ENCODE measurements around the gene MPO.
A peak's percentile ranks its signal among the peaks of the same experiment; 100 is the strongest.

Gene MPO

GRCh38 chr17:58325289-58325726 lies 44.6 kb upstream of the MPO start:
- Histone ChIP-seq H3K27ac (ENCODE audit: low read depth, low read length) (no peak overlapping the region), H3K27me3 (ENCODE audit: control insufficient read depth in 1 of 2, insufficient read depth in 2 of 2, low read length in 2 of 2) (peaks cover 4 to 5% of the 10 kb centered on the region in 2 donors), H3K4me1 (ENCODE audit: control insufficient read depth in 1 of 2, insufficient read depth in 2 of 2, low read length in 2 of 2) (peaks cover 6 to 25% of the 10 kb centered on the region in 2 donors), H3K9me3 (ENCODE audit: control insufficient read depth in 1 of 2, low read length in 2 of 2) (no peaks in the 10 kb centered on the region), H3K36me3 (ENCODE audit: control insufficient read depth in 1 of 2, insufficient read depth in 2 of 2, low read length in 2 of 2) (no peaks in the 10 kb centered on the region), H3K4me3 (ENCODE audit: low read depth in 1 of 2, low read length in 2 of 2) (peak overlapping the region in 1 of 2 donors; percentile 74), H3K9ac (ENCODE audit: low read depth in 1 of 2, low read length in 2 of 2) (peak overlapping the region in 1 of 2 donors; percentile 57)

- Histone ChIP-seq H3K27ac (ENCODE audit: low read depth, low read length) (no peak overlapping the region), H3K4me3 (ENCODE audit: low read depth in 1 of 2, low read length in 2 of 2) (peak overlapping the region; percentile 71 to 74), H3K4me1 (ENCODE audit: control insufficient read depth in 1 of 2, insufficient read depth in 2 of 2, low read length in 2 of 2) (peaks cover 6 to 25% of the 10 kb centered on the region in 2 donors), H3K36me3 (ENCODE audit: control insufficient read depth in 1 of 2, insufficient read depth in 2 of 2, low read length in 2 of 2) (no peaks in the 10 kb centered on the region), H3K9me3 (ENCODE audit: control insufficient read depth in 1 of 2, low read length in 2 of 2) (no peaks in the 10 kb centered on the region), H3K27me3 (ENCODE audit: control insufficient read depth in 1 of 2, insufficient read depth in 2 of 2, low read length in 2 of 2) (peaks cover 4 to 5% of the 10 kb centered on the region in 2 donors), H3K9ac (ENCODE audit: low read depth in 1 of 2, low read length in 2 of 2) (peak overlapping the region; percentile 37 to 57)
These were observed 43.9 kb upstream of the MPO start for GRCh38 chr17:58324409-58325288.

- no peaks in the 10 kb centered on the region for H3K9me3 ChIP-seq (ENCODE audit: control insufficient read depth in 1 of 2, low read length in 2 of 2)
- H3K4me3 ChIP-seq (ENCODE audit: low read depth in 1 of 2, low read length in 2 of 2) = peak overlapping the region; percentile 71 to 74
- H3K27me3 ChIP-seq (ENCODE audit: control insufficient read depth in 1 of 2, insufficient read depth in 2 of 2, low read length in 2 of 2) = peaks cover 4 to 5% of the 10 kb centered on the region in 2 donors
- peak overlapping the region in 1 of 2 donors; percentile 37 for H3K9ac ChIP-seq (ENCODE audit: low read depth in 1 of 2, low read length in 2 of 2)
- H3K36me3 ChIP-seq (ENCODE audit: control insufficient read depth in 1 of 2, insufficient read depth in 2 of 2, low read length in 2 of 2) = no peaks in the 10 kb centered on the region
- no peak overlapping the region for H3K27ac ChIP-seq (ENCODE audit: low read depth, low read length)
- peaks cover 6 to 22% of the 10 kb centered on the region in 2 donors for H3K4me1 ChIP-seq (ENCODE audit: control insufficient read depth in 1 of 2, insufficient read depth in 2 of 2, low read length in 2 of 2)
These were observed 43.3 kb upstream of the MPO start for GRCh38 chr17:58324056-58324408.

GRCh38 chr17:58323366-58324055 lies 42.8 kb upstream of the MPO start:
- Histone ChIP-seq H3K4me1 (ENCODE audit: control insufficient read depth in 1 of 2, insufficient read depth in 2 of 2, low read length in 2 of 2) (peaks cover 6 to 21% of the 10 kb centered on the region in 2 donors), H3K9me3 (ENCODE audit: control insufficient read depth in 1 of 2, low read length in 2 of 2) (no peaks in the 10 kb centered on the region), H3K36me3 (ENCODE audit: control insufficient read depth in 1 of 2, insufficient read depth in 2 of 2, low read length in 2 of 2) (no peaks in the 10 kb centered on the region), H3K27me3 (ENCODE audit: control insufficient read depth in 1 of 2, insufficient read depth in 2 of 2, low read length in 2 of 2) (peaks cover 4 to 5% of the 10 kb centered on the region in 2 donors), H3K27ac (ENCODE audit: low read depth, low read length) (no peak overlapping the region), H3K4me3 (ENCODE audit: low read depth in 1 of 2, low read length in 2 of 2) (peak overlapping the region; percentile 71 to 74), H3K9ac (ENCODE audit: low read depth in 1 of 2, low read length in 2 of 2) (peak overlapping the region in 1 of 2 donors; percentile 37)

- Histone ChIP-seq H3K9me3 (ENCODE audit: control insufficient read depth in 1 of 2, low read length in 2 of 2) (no peaks in the 10 kb centered on the region), H3K9ac (ENCODE audit: low read depth in 1 of 2, low read length in 2 of 2) (no peak overlapping the region), H3K27ac (ENCODE audit: low read depth, low read length) (no peak overlapping the region), H3K4me3 (ENCODE audit: low read depth in 1 of 2, low read length in 2 of 2) (no peak overlapping the region), H3K36me3 (ENCODE audit: control insufficient read depth in 1 of 2, insufficient read depth in 2 of 2, low read length in 2 of 2) (no peaks in the 10 kb centered on the region), H3K4me1 (ENCODE audit: control insufficient read depth in 1 of 2, insufficient read depth in 2 of 2, low read length in 2 of 2) (peaks cover 11 to 23% of the 10 kb centered on the region in 2 donors), H3K27me3 (ENCODE audit: control insufficient read depth in 1 of 2, insufficient read depth in 2 of 2, low read length in 2 of 2) (peaks cover 4 to 5% of the 10 kb centered on the region in 2 donors)
These were observed 41.9 kb upstream of the MPO start for GRCh38 chr17:58322581-58323185.

- Histone ChIP-seq H3K4me3 (ENCODE audit: low read depth in 1 of 2, low read length in 2 of 2) (no peak overlapping the region), H3K9me3 (ENCODE audit: control insufficient read depth in 1 of 2, low read length in 2 of 2) (no peaks in the 10 kb centered on the region), H3K9ac (ENCODE audit: low read depth in 1 of 2, low read length in 2 of 2) (no peak overlapping the region), H3K36me3 (ENCODE audit: control insufficient read depth in 1 of 2, insufficient read depth in 2 of 2, low read length in 2 of 2) (no peaks in the 10 kb centered on the region), H3K27ac (ENCODE audit: low read depth, low read length) (no peak overlapping the region), H3K27me3 (ENCODE audit: control insufficient read depth in 1 of 2, insufficient read depth in 2 of 2, low read length in 2 of 2) (peaks cover 4 to 5% of the 10 kb centered on the region in 2 donors), H3K4me1 (ENCODE audit: control insufficient read depth in 1 of 2, insufficient read depth in 2 of 2, low read length in 2 of 2) (peaks cover 17 to 22% of the 10 kb centered on the region in 2 donors)
These were observed 41.1 kb upstream of the MPO start for GRCh38 chr17:58321571-58322525.

- Histone ChIP-seq H3K9me3 (ENCODE audit: control insufficient read depth in 1 of 2, low read length in 2 of 2) (no peaks in the 10 kb centered on the region), H3K4me3 (ENCODE audit: low read depth in 1 of 2, low read length in 2 of 2) (no peak overlapping the region), H3K36me3 (ENCODE audit: control insufficient read depth in 1 of 2, insufficient read depth in 2 of 2, low read length in 2 of 2) (no peaks in the 10 kb centered on the region)
These were observed 40.0 kb upstream of the MPO start for GRCh38 chr17:58320570-58321323.

GRCh38 chr17:58320163-58320558 lies 39.4 kb upstream of the MPO start:
- Histone ChIP-seq H3K4me1 (ENCODE audit: control insufficient read depth in 1 of 2, insufficient read depth in 2 of 2, low read length in 2 of 2) (peaks cover 16 to 18% of the 10 kb centered on the region in 2 donors), H3K9ac (ENCODE audit: low read depth in 1 of 2, low read length in 2 of 2) (no peak overlapping the region), H3K36me3 (ENCODE audit: control insufficient read depth in 1 of 2, insufficient read depth in 2 of 2, low read length in 2 of 2) (no peaks in the 10 kb centered on the region), H3K4me3 (ENCODE audit: low read depth in 1 of 2, low read length in 2 of 2) (no peak overlapping the region), H3K27me3 (ENCODE audit: control insufficient read depth in 1 of 2, insufficient read depth in 2 of 2, low read length in 2 of 2) (peaks cover 4 to 5% of the 10 kb centered on the region in 2 donors), H3K9me3 (ENCODE audit: control insufficient read depth in 1 of 2, low read length in 2 of 2) (no peaks in the 10 kb centered on the region), H3K27ac (ENCODE audit: low read depth, low read length) (no peak overlapping the region)

More at GRCh38 chr17:58320570-58321323, 40.0 kb upstream of the MPO start:
- Histone ChIP-seq H3K9ac (ENCODE audit: low read depth in 1 of 2, low read length in 2 of 2) (no peak overlapping the region), H3K27me3 (ENCODE audit: control insufficient read depth in 1 of 2, insufficient read depth in 2 of 2, low read length in 2 of 2) (peaks cover 4 to 5% of the 10 kb centered on the region in 2 donors), H3K4me1 (ENCODE audit: control insufficient read depth in 1 of 2, insufficient read depth in 2 of 2, low read length in 2 of 2) (peaks cover 17 to 22% of the 10 kb centered on the region in 2 donors), H3K27ac (ENCODE audit: low read depth, low read length) (no peak overlapping the region)

Measured in duodenal mucosa (tissue), 2 donors.